ENCODE results near the gene ARHGAP31.

The ARHGAP31 gene

DNA sequence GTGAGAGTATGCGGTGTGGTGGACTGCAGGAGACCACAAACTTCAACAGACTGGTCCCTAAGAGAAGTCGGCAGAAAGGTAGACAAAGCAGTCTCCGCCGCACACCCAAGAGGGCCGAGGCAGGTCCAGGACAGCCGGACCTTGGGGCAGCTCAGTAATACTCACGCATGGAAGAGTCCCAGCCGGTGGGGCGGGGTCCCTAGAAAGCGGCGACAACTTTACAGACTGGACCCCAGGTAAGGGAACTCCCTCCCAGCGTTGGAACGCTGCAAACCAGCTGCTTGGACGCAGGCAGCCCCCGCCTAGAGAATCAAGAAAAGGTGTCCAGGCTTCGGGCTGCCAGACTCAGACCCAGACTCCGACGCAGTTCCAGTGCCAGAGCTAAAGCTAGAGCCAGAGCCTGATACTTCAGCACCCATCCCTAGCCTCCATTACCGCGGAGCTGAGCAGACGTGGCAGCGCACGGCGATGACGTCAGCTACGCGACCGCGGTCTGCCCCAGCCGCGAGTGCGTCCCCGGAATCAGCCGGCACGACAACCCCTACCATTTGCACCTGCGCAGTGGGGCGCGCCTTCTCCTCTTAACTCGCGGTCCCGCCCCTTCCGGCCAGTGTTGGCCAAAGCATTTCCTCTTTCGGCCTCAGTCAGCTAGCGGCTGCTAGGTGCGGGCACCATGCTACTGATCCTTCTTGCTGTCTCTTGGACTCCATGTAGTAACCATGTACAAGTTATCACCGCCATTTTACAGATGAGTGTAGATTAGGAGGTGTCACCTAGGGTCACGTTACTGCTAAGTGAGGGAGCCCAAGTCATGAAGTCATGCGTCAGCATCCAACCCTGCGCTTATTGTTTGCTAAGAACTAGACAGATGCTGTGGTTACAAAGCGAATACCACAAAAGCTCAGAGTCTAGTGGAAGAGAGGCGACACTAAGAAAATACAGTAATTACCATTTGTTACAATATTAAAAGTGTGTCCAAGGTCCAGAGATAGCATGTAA, 169.3 kb downstream of the ARHGAP31 start, which contains the start of gene TMEM39A:
TSS of gene TMEM39A (minus strand) at position 445 of the 999 bp plus-strand sequence. CDS start 1,541 bp downstream, outside the sequence.
- peak within 1 kb of the TSS; percentile 89 for H3K9ac ChIP-seq
- peaks cover 10% of the 10 kb centered on the region for H3K79me2 ChIP-seq
- H2AFZ ChIP-seq: peak within 1 kb of the TSS; percentile 99
- H3K27me3 ChIP-seq (ENCODE audit: control insufficient read depth, insufficient read depth, low read length): no peaks in the 10 kb centered on the region
- no peaks in the 10 kb centered on the region for H3K4me1 ChIP-seq
- peak within 1 kb of the TSS; percentile 86 for H3K27ac ChIP-seq
- peak within 1 kb of the TSS; percentile 84 for H3K4me3 ChIP-seq (ENCODE audit: low read depth, low read length)
- H3K4me2 ChIP-seq (ENCODE audit: low read length): peak within 1 kb of the TSS; percentile 88
- TF ChIP-seq, protein P1, sequence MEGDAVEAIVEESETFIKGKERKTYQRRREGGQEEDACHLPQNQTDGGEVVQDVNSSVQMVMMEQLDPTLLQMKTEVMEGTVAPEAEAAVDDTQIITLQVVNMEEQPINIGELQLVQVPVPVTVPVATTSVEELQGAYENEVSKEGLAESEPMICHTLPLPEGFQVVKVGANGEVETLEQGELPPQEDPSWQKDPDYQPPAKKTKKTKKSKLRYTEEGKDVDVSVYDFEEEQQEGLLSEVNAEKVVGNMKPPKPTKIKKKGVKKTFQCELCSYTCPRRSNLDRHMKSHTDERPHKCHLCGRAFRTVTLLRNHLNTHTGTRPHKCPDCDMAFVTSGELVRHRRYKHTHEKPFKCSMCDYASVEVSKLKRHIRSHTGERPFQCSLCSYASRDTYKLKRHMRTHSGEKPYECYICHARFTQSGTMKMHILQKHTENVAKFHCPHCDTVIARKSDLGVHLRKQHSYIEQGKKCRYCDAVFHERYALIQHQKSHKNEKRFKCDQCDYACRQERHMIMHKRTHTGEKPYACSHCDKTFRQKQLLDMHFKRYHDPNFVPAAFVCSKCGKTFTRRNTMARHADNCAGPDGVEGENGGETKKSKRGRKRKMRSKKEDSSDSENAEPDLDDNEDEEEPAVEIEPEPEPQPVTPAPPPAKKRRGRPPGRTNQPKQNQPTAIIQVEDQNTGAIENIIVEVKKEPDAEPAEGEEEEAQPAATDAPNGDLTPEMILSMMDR (IDR thresholded peaks at IDR 0.05): peak; percentile 18
- H3K9me3 ChIP-seq (ENCODE audit: control insufficient read depth, low read length): no peaks in the 10 kb centered on the region
- no peaks in the 10 kb centered on the region for H3K36me3 ChIP-seq (ENCODE audit: control insufficient read depth, insufficient read depth, low read length)

GRCh38 chr3:119468041-119468440, 173.9 kb downstream of the ARHGAP31 start:
- Histone ChIP-seq H3K9ac (no peak overlapping the region), H3K4me3 (ENCODE audit: low read depth, low read length) (peak overlapping the region; percentile 91), H3K4me1 (no peaks in the 10 kb centered on the region), H2AFZ (peak overlapping the region; percentile 98), H3K4me2 (ENCODE audit: low read length) (peak overlapping the region; percentile 88), H3K27ac (no peak overlapping the region), H3K79me2 (peaks cover 4% of the 10 kb centered on the region), H3K9me3 (ENCODE audit: control insufficient read depth, low read length) (no peaks in the 10 kb centered on the region), H3K36me3 (ENCODE audit: control insufficient read depth, insufficient read depth, low read length) (no peaks in the 10 kb centered on the region), H3K27me3 (ENCODE audit: control insufficient read depth, insufficient read depth, low read length) (no peaks in the 10 kb centered on the region)
- TF ChIP-seq, protein P1 (IDR thresholded peaks at IDR 0.05): no peak

DNA sequence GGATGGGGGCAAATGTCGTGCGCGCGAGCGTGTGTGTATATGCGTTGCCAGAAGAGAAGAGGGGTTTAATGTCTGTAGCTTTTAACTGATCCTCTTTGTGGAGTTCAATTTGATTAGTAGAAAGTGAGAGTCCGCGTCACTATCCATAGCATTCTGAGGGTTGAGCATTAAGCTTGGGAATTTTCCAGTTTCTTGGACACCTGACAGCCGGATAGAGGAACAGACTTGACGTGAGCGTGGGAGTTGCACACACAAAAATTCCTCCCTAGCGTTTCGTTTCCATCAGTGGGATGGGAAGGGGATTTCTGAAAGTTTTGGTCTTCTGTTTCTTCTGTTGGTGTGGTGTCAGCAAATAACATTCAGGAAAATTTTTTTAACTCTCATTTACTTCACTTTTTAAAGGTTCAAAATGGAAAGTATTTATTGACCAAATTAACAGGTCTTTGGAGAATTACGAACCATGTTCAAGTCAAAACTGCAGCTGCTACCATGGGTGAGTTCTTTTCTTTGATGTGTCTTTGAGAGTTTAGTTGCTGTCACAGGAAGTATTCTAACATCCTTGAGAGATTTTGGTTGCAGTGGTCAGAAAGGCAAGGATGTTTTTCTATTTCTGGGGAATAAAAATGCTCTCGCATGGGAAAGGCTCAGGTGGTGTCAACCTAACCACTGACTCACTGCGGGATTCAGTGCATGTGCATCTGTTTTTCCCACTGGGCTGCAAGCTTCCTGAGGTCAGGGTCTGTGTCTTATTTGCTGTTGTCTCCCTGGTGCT, 175.4 kb downstream of the ARHGAP31 start:
- TF ChIP-seq, protein P1 (IDR thresholded peaks at IDR 0.05): no peak

More for the DNA sequence above, 175.4 kb downstream of the ARHGAP31 start:
- no peaks in the 10 kb centered on the region for H3K9me3 ChIP-seq (ENCODE audit: control insufficient read depth, low read length)
- no peak overlapping the region for H3K27ac ChIP-seq
- peak overlapping the region; percentile 91 for H3K4me3 ChIP-seq (ENCODE audit: low read depth, low read length)
- no peaks in the 10 kb centered on the region for H3K27me3 ChIP-seq (ENCODE audit: control insufficient read depth, insufficient read depth, low read length)
- peak overlapping the region; percentile 98 for H2AFZ ChIP-seq
- H3K9ac ChIP-seq: no peak overlapping the region
- H3K4me1 ChIP-seq: no peaks in the 10 kb centered on the region
- no peaks in the 10 kb centered on the region for H3K79me2 ChIP-seq
- H3K4me2 ChIP-seq (ENCODE audit: low read length): peak overlapping the region; percentile 88
- H3K36me3 ChIP-seq (ENCODE audit: control insufficient read depth, insufficient read depth, low read length): no peaks in the 10 kb centered on the region

Data from parathyroid adenoma (tissue), 2 donors.